ENCODE results near the gene STXBP1. TPM values are rescaled to one million over a fixed set of nuclear protein-coding genes. Genes with fewer than 3 reads are reported as not detected.

STXBP1 gene
- total RNA-seq, 1 experiment from 2014 or later: 10.9 TPM

GRCh38 chr9:127708952-127709587, 97.0 kb downstream of the STXBP1 start:
- CTCF ChIA-PET: no interaction called here

GRCh38 chr9:127710204-127710783, 98.2 kb downstream of the STXBP1 start:
- intact Hi-C loops (cut with micrococcal nuclease; ENCODE audit: unreplicated experiment): no loop called here
- H3K27ac ChIP-seq (ENCODE audit: low read depth, low read length, poor library complexity, severe bottlenecking): no peak overlapping the region
- no peaks in the 10 kb centered on the region for H3K36me3 ChIP-seq (ENCODE audit: insufficient read depth, low read length, poor library complexity, severe bottlenecking)
- ChIA-PET CTCF (no interaction called here), POLR2A (ENCODE audit: low non-redundant PET) (no interaction called here)
- H3K9me3 ChIP-seq (ENCODE audit: low read depth, low read length, poor library complexity, severe bottlenecking): no peaks in the 10 kb centered on the region
- no peaks in the 10 kb centered on the region for H3K27me3 ChIP-seq (replicated peaks; ENCODE audit: insufficient read depth, low read depth, low read length, poor library complexity)
- no peak for DNase-seq (ENCODE audit: low spot score)
- TF ChIP-seq EZH2 (IDR thresholded peaks at IDR 0.05; ENCODE audit: borderline replicate concordance, low read depth, low read length, poor library complexity, severe bottlenecking): no peak
- no peak for TF ChIP-seq CTCF (conservative IDR thresholded peaks at IDR 0.05; ENCODE audit: low read depth, low read length)
- no TSS peak for BruUV-seq (replicated peaks)
- no peak overlapping the region for H3K4me3 ChIP-seq (ENCODE audit: low read depth, low read length, poor library complexity, severe bottlenecking)
- H3K4me1 ChIP-seq (ENCODE audit: insufficient read depth, low read length, poor library complexity, severe bottlenecking): no peaks in the 10 kb centered on the region

More at GRCh38 chr9:127708952-127709587, 97.0 kb downstream of the STXBP1 start:
- TF ChIP-seq CTCF (conservative IDR thresholded peaks at IDR 0.05; ENCODE audit: low read depth, low read length) (no peak), EZH2 (IDR thresholded peaks at IDR 0.05; ENCODE audit: borderline replicate concordance, low read depth, low read length, poor library complexity, severe bottlenecking) (no peak)
- POLR2A ChIA-PET (ENCODE audit: low non-redundant PET): interaction anchor here (0.6 kb wide), 1 partner anchor 688 kb away, joined by 7 read pairs; no protein-coding TSS in a partner anchor
- Histone ChIP-seq H3K27ac (ENCODE audit: low read depth, low read length, poor library complexity, severe bottlenecking) (no peak overlapping the region), H3K27me3 (replicated peaks; ENCODE audit: insufficient read depth, low read depth, low read length, poor library complexity) (no peaks in the 10 kb centered on the region), H3K4me3 (ENCODE audit: low read depth, low read length, poor library complexity, severe bottlenecking) (no peak overlapping the region), H3K36me3 (ENCODE audit: insufficient read depth, low read length, poor library complexity, severe bottlenecking) (no peaks in the 10 kb centered on the region), H3K9me3 (ENCODE audit: low read depth, low read length, poor library complexity, severe bottlenecking) (no peaks in the 10 kb centered on the region), H3K4me1 (ENCODE audit: insufficient read depth, low read length, poor library complexity, severe bottlenecking) (no peaks in the 10 kb centered on the region)
- no TSS peak for BruUV-seq (replicated peaks)
- intact Hi-C loops (cut with micrococcal nuclease; ENCODE audit: unreplicated experiment): no loop called here
- DNase-seq (ENCODE audit: low spot score): no peak

- Histone ChIP-seq H3K27ac (ENCODE audit: low read depth, low read length, poor library complexity, severe bottlenecking) (no peak overlapping the region), H3K9me3 (ENCODE audit: low read depth, low read length, poor library complexity, severe bottlenecking) (no peaks in the 10 kb centered on the region), H3K4me3 (ENCODE audit: low read depth, low read length, poor library complexity, severe bottlenecking) (no peak overlapping the region), H3K27me3 (replicated peaks; ENCODE audit: insufficient read depth, low read depth, low read length, poor library complexity) (no peaks in the 10 kb centered on the region), H3K36me3 (ENCODE audit: insufficient read depth, low read length, poor library complexity, severe bottlenecking) (no peaks in the 10 kb centered on the region), H3K4me1 (ENCODE audit: insufficient read depth, low read length, poor library complexity, severe bottlenecking) (no peaks in the 10 kb centered on the region)
- DNase-seq (ENCODE audit: low spot score): no peak
- BruUV-seq (replicated peaks): no TSS peak
- no peak for TF ChIP-seq EZH2 (IDR thresholded peaks at IDR 0.05; ENCODE audit: borderline replicate concordance, low read depth, low read length, poor library complexity, severe bottlenecking)
- no peak for TF ChIP-seq CTCF (conservative IDR thresholded peaks at IDR 0.05; ENCODE audit: low read depth, low read length)
- intact Hi-C loops (cut with micrococcal nuclease; ENCODE audit: unreplicated experiment): no loop called here
- ChIA-PET POLR2A (ENCODE audit: low non-redundant PET) (no interaction called here), CTCF (interaction anchor here (0.5 kb wide), 1 partner anchor 206 kb away, joined by 8 read pairs; the partner anchor contains the start of gene ST6GALNAC4)
These were observed 99.2 kb downstream of the STXBP1 start for GRCh38 chr9:127711226-127711701.
